ENCODE results near the gene DNAJB5.

DNA sequence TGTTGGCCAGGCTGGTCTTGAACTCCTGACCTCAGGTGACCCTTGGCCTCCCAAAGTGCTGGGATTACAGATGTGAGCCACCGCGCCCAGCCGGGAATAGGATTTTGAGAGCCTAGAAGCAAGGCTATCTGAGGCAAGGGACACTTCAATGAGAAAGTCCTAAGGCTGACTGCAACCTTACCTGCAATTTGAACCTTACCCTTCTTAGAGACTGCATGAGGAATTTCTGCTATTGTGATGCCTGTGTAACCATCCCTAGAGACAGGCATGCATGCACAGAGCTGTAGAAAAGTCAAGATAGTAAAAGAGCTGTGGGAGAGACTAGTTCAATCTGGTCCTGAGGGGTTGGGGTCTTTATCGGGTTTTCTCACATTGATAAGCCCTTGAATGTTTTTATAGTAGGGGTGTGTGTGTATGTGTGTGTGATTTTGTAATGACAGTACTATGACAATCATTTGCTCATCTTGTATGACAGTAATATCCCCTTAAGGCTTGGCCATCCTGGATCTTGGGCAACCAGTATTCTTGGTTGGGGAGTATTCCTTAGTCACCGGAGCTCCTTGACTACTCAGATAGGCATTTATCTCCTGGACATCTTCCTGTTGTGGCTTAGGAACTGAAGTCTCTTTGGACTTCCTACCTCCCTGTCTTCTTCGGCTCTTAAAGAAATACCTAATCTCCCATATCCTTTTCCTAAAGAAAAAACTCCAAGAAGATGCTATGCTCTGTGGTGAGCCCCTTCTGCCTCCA lies 11.2 kb downstream of the DNAJB5 start:
- TF ChIP-seq CREB1 (IDR thresholded peaks at IDR 0.05; ENCODE audit: low read depth) (no peak), NFIC (IDR thresholded peaks at IDR 0.05) (no peak), FOXM1 (IDR thresholded peaks at IDR 0.05; ENCODE audit: borderline replicate concordance, low read depth) (no peak), REST (IDR thresholded peaks at IDR 0.05; ENCODE audit: low read depth) (no peak), YY1 (IDR thresholded peaks at IDR 0.05; ENCODE audit: low read depth) (no peak), TAF1 (IDR thresholded peaks at IDR 0.05; ENCODE audit: low read depth) (no peak)
- TF ChIP-seq, protein P1, sequence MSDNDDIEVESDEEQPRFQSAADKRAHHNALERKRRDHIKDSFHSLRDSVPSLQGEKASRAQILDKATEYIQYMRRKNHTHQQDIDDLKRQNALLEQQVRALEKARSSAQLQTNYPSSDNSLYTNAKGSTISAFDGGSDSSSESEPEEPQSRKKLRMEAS (IDR thresholded peaks at IDR 0.05) = no peak
